Parathyroid adenoma (tissue), 2 donors: ENCODE measurements around the gene DHX58.

ENCODE experiments used
- H2AFZ ChIP-seq: fragments of 300-600 bp; sonication (generic); one replicate; pipeline ENCODE4 v1.7.0; 2017; ENCODE audit warnings: antibody characterized with exemption, mild to moderate bottlenecking
- H3K27ac ChIP-seq: fragments of 300-600 bp; sonication (generic); one replicate; pipeline ENCODE4 v1.7.0; 2017
- H3K27me3 ChIP-seq: fragments of 300-600 bp; sonication (generic); one replicate; pipeline ENCODE4 v1.7.0; 2017; ENCODE audit warnings: low read length; ENCODE audit not compliant: control insufficient read depth, insufficient read depth
- H3K36me3 ChIP-seq: fragments of 300-600 bp; sonication (generic); one replicate; pipeline ENCODE4 v1.7.0; 2017; ENCODE audit warnings: low read length; ENCODE audit not compliant: control insufficient read depth, insufficient read depth
- H3K4me1 ChIP-seq: fragments of 300-600 bp; sonication (generic); one replicate; pipeline ENCODE4 v1.7.0; 2017; ENCODE audit warnings: control low read depth
- H3K4me2 ChIP-seq: fragments of 300-600 bp; sonication (generic); one replicate; pipeline ENCODE4 v1.7.0; 2017; ENCODE audit warnings: low read length
- H3K4me3 ChIP-seq: fragments of 300-600 bp; sonication (generic); one replicate; pipeline ENCODE4 v1.7.0; 2017; ENCODE audit warnings: low read depth, low read length
- H3K79me2 ChIP-seq: fragments of 300-600 bp; sonication (generic); one replicate; pipeline ENCODE4 v1.7.0; 2017; ENCODE audit warnings: control low read depth
- H3K9ac ChIP-seq: fragments of 300-600 bp; sonication (generic); one replicate; pipeline ENCODE4 v1.7.0; 2017; ENCODE audit warnings: mild to moderate bottlenecking
- H3K9me3 ChIP-seq: fragments of 300-600 bp; sonication (generic); one replicate; pipeline ENCODE4 v1.7.0; 2017; ENCODE audit warnings: low read length; ENCODE audit not compliant: control insufficient read depth
- TF ChIP-seq, protein P1 (sequence below): fragments of 300-600 bp; sonication (generic); IDR thresholded peaks from one replicate; pipeline ENCODE4 v1.7.0; 2017; ENCODE audit warnings: antibody characterized with exemption, mild to moderate bottlenecking
- donor health status: primary hyperparathyroidism.

Gene DHX58

DNA sequence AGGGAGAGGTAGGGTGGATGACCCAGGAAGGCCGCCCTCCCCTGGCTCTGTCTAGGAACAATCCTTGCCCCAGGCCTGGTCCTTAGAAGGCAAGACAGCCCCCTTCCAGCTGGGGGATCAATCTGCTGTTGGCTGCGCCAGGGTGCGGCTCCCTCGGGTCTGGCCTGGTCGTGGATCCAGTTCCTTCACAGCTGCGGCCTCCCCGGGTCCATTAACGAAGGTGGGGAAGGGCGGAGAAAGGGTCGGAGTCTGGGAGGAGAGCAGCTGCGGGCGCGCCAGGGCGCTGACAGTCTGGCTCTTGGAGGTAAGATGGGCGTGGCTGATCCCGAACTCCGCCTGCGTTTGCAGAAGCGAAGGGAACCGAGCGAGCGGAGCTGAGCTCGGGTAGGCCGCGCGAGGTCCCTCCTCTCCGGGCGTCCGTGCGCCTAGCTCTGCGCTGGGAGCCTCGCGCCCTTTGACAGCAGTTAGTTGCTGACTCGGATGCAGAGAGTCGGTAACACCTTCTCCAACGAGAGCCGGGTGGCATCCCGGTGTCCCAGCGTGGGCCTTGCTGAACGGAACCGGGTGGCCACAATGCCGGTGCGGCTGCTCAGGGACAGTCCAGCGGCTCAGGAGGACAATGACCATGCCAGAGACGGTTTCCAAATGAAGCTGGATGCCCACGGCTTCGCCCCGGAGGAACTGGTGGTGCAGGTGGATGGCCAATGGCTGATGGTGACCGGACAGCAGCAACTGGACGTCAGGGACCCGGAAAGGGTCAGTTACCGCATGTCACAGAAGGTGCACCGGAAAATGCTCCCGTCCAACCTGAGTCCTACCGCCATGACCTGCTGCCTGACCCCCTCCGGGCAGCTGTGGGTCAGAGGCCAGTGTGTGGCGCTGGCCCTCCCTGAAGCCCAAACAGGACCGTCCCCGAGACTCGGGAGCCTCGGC is 10.1 kb upstream of the DHX58 start, which contains the start of gene HSPB9:
Gene HSPB9 (plus strand): TSS at position 434 of the 933 bp plus-strand sequence. CDS start 47 bp downstream, at position 481.
- Histone ChIP-seq H3K4me3 (no peak within 1 kb of the TSS), H3K27ac (no peak within 1 kb of the TSS), H3K9ac (no peak within 1 kb of the TSS), H3K9me3 (no peaks in the 10 kb centered on the region), H2AFZ (peak within 1 kb of the TSS; percentile 95), H3K36me3 (no peaks in the 10 kb centered on the region), H3K27me3 (no peaks in the 10 kb centered on the region), H3K79me2 (no peaks in the 10 kb centered on the region), H3K4me1 (peaks cover 3% of the 10 kb centered on the region), H3K4me2 (peak within 1 kb of the TSS; percentile 26)
- TF ChIP-seq, protein P1, sequence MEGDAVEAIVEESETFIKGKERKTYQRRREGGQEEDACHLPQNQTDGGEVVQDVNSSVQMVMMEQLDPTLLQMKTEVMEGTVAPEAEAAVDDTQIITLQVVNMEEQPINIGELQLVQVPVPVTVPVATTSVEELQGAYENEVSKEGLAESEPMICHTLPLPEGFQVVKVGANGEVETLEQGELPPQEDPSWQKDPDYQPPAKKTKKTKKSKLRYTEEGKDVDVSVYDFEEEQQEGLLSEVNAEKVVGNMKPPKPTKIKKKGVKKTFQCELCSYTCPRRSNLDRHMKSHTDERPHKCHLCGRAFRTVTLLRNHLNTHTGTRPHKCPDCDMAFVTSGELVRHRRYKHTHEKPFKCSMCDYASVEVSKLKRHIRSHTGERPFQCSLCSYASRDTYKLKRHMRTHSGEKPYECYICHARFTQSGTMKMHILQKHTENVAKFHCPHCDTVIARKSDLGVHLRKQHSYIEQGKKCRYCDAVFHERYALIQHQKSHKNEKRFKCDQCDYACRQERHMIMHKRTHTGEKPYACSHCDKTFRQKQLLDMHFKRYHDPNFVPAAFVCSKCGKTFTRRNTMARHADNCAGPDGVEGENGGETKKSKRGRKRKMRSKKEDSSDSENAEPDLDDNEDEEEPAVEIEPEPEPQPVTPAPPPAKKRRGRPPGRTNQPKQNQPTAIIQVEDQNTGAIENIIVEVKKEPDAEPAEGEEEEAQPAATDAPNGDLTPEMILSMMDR = no peak

DNA sequence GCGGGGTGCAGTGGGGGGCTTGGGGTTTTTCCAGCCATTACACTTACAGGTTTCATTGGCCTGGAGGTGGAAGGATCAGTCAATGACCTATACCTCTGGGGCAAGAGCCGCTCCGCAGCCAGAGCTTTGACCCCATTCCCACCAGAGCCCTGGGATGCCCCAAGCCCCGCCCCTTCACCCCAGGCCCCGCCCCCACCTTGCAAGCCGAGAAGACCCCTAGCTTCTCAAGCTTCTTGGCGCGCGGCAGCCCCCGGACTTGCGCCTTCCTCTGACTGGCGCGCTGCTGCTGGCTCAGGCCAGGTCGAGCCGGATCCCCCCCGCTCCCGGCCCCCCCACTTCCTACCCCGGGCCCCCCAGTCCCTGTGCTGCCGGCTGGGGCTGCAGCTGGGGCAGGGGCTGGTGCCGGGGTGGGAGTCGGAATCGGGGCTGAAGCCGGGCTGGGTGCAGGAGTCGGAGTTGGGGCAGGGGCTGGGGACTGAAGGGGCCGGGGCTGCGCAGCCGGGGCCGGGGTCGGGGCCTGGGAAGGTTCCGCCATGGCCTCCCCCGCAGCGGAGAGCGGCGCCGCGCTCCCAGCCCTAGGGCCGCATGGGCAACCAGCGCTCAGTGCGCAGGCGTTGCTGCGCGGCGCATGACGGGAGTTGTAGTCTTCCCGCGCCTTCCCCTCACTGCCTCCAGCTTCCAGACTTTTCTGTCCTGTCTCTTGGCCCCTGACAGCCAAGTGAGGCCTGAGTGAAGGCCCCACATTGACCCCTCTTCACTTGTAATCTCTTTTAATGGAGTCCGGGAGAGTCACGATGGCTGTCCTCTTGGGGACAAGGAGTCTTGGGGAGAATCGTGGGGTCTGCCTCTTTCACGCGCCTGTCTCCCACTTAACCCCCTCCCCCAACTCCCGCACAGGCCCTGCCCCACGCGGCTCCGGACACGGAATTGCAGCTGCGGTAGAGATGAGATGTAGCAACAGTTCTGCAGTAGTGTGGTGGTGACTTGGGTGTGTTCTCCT is 8.6 kb upstream of the DHX58 start, which contains the start of gene KAT2A:
Gene KAT2A (minus strand): TSS at position 598 of the 1,000 bp plus-strand sequence. CDS start 63 bp downstream, at position 535.
- Histone ChIP-seq H3K36me3 (no peaks in the 10 kb centered on the region), H3K27ac (no peak within 1 kb of the TSS), H2AFZ (peak within 1 kb of the TSS; percentile 95), H3K4me2 (peak within 1 kb of the TSS; percentile 69), H3K27me3 (no peaks in the 10 kb centered on the region), H3K4me1 (peaks cover 3% of the 10 kb centered on the region), H3K9ac (peak within 1 kb of the TSS; percentile 23), H3K79me2 (no peaks in the 10 kb centered on the region), H3K4me3 (peak within 1 kb of the TSS; percentile 56), H3K9me3 (no peaks in the 10 kb centered on the region)
- TF ChIP-seq, protein P1 = no peak

DNA sequence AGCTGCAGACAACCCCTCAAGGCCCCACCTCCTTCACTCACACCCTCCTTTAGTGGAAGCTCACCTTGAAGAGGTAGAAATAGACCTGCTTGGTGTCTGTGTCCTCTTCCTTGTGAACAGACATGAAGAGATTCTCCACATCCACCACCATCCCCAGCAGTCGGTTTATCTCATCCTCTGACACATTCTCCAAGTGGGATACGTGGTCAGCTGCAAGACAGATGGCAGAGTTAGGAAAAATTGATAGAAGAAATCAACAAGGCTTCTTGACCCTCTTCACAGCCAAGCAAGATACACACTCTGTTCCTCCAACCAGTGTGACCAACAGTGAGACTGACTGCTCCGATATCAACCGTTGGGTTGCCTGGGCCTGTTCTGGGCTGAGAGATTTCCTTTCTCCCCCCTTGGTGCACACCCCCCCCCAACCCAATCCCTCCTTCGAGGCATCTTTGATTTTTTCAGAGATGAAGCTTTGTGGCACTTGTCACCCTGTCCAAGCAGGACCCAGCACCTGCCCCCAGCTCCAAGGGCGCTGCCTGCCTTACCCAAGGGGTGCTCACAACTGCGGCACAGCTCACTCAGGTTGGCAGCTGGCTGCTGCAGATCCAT is 7.8 kb upstream of the DHX58 start:
- Histone ChIP-seq H3K4me1 (peaks cover 3% of the 10 kb centered on the region), H3K9ac (no peak overlapping the region), H3K79me2 (no peaks in the 10 kb centered on the region), H3K36me3 (no peaks in the 10 kb centered on the region), H2AFZ (no peak overlapping the region), H3K4me2 (peak overlapping the region; percentile 69), H3K27me3 (no peaks in the 10 kb centered on the region), H3K9me3 (no peaks in the 10 kb centered on the region), H3K4me3 (peak overlapping the region; percentile 56), H3K27ac (no peak overlapping the region)
- TF ChIP-seq, protein P1 = no peak

DNA sequence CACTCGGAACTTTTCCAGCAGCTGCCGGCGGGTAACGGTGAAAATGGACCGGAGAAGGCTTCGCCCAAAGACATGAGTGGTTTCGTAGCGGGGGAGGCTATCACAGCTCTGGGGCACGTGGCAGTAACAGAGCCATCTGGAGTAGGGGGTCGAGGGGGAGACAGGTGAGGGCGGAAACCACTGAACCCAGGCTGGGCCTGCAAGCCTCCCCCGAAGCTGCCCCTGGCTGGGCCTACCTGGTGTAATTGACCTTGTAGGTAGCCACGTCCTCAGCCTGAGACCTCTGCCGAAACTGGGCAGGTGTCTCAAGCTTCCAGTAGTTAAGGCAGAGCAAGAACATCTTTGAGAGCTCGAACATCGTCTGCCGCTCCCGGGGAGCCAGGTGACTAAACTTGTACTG is 6.8 kb upstream of the DHX58 start:
- Histone ChIP-seq H3K9me3 (no peaks in the 10 kb centered on the region), H2AFZ (no peak overlapping the region), H3K4me3 (no peak overlapping the region), H3K4me2 (no peak overlapping the region), H3K27ac (no peak overlapping the region), H3K36me3 (no peaks in the 10 kb centered on the region), H3K27me3 (no peaks in the 10 kb centered on the region), H3K4me1 (peaks cover 3% of the 10 kb centered on the region), H3K9ac (no peak overlapping the region), H3K79me2 (no peaks in the 10 kb centered on the region)
- TF ChIP-seq, protein P1 = no peak
